GM06990 (cell line): ENCODE results near the gene SCRN2.

Experiments
- DNase-seq: peaks from one replicate; pipeline ENCODE4 v3.0.0-alpha.2; 2011; ENCODE audit not compliant: insufficient read length; ENCODE audit errors: extremely low read depth
- H3K27me3 ChIP-seq: replicated peaks from 2 replicates; pipeline ENCODE4 v1.6.0; 2011; ENCODE audit warnings: low read length; ENCODE audit not compliant: control insufficient read depth, insufficient read depth
- H3K36me3 ChIP-seq: 2 replicates; pipeline ENCODE4 v1.5.1; 2011; ENCODE audit warnings: low read length; ENCODE audit not compliant: control insufficient read depth, insufficient read depth
- H3K4me3 ChIP-seq: replicated peaks from 2 replicates; pipeline ENCODE4 v1.5.1; 2011; ENCODE audit warnings: low read depth, mild to moderate bottlenecking, control low read depth, low read length
- CTCF ChIP-seq: IDR thresholded peaks from 2 replicates; pipeline ENCODE4 v1.5.1; 2011; ENCODE audit warnings: low read length, control low read depth, mild to moderate bottlenecking, inconsistent platforms; ENCODE audit not compliant: insufficient read depth, poor library complexity, severe bottlenecking

Gene SCRN2

DNA sequence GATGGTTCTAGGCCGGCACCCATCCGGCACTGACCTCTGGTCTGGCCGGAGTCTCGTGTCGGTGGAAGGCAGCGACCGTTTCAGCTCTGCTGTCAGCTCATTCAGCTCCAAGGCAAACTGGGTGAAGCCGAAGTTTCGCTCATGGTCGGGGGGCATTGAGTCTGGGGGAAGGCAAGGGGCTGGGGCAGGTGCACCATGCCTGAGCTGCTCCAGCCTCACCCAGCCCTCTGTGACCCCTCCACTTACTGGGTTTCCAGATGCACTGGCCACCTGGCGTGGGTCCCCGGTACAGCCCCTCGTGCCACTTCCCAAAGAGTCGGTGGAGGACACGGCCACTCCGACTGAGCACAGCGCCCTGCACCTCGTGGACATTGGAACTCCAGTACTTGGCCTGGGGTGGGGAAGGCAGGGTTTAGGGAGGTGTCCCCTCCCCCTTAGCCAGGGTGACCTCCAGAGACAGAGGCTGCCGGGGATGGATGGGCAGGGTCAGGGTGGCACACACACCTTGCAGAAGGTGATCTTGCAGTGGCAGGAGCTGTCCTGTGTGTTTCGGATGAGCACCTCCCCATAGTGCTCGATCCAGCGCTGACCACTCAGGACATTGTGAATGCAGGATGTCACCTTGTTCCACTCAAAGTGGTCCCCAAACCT is 32.1 kb downstream of the SCRN2 start:
- DNase-seq: no peak
- TF ChIP-seq CTCF: no peak
- Histone ChIP-seq H3K27me3 (no peaks in the 10 kb centered on the region), H3K36me3 (peaks cover 22% of the 10 kb centered on the region), H3K4me3 (no peak overlapping the region)

GRCh38 chr17:47808036-47808829 is 32.8 kb downstream of the SCRN2 start:
- peaks cover 20% of the 10 kb centered on the region for H3K36me3 ChIP-seq

GRCh38 chr17:47807421-47807820 is 33.7 kb downstream of the SCRN2 start:
- Histone ChIP-seq H3K4me3 (no peak overlapping the region), H3K27me3 (no peaks in the 10 kb centered on the region), H3K36me3 (peaks cover 16% of the 10 kb centered on the region)
- DNase-seq: no peak
- TF ChIP-seq CTCF: no peak

More at GRCh38 chr17:47808036-47808829, 32.8 kb downstream of the SCRN2 start:
- no peak for TF ChIP-seq CTCF
- no peak for DNase-seq
- no peak overlapping the region for H3K4me3 ChIP-seq
- H3K27me3 ChIP-seq: no peaks in the 10 kb centered on the region

DNA sequence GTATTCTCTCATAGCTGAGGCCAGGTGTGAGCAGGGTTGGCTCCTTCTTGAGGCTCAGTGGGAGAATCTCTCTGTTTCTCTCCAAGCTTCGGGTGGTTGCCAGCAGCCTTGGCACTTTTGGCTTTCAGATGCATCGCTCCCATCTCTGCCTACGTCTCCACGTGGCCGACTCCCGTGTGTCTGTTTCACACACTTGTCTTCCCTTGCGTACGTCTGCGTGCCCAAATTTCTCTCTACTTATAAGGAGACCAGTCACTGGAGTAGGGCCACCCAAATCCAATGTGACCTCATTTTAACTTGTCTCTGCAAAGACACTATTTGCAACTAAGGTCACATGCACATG is 34.2 kb downstream of the SCRN2 start:
- no peak for DNase-seq
- H3K27me3 ChIP-seq: no peaks in the 10 kb centered on the region
- TF ChIP-seq CTCF: no peak

GRCh38 chr17:47806026-47806912 is 34.8 kb downstream of the SCRN2 start:
- H3K4me3 ChIP-seq: no peak overlapping the region
- peaks cover 16% of the 10 kb centered on the region for H3K36me3 ChIP-seq
- no peaks in the 10 kb centered on the region for H3K27me3 ChIP-seq
- DNase-seq: no peak
- no peak for TF ChIP-seq CTCF

More for the DNA sequence above, 34.2 kb downstream of the SCRN2 start:
- Histone ChIP-seq H3K36me3 (peaks cover 16% of the 10 kb centered on the region), H3K4me3 (no peak overlapping the region)
